Stimulated activated CD8-positive, alpha-beta memory T cell treated with anti-CD3 and anti-CD28 coated beads, Interleukin-15, amount 100 ng/mL, for 48 hours (primary cell): Measurements from ENCODE around the gene GGN.
"Not testable (repeated sequence)": the region's sequence is repeated elsewhere in the genome, so short reads cannot be mapped to it uniquely, and the experiment has no call there.

Experiments
- DNase-seq, 2 donors: peaks; one replicate each; pipeline ENCODE4 v3.0.0-alpha.2; 2020; ENCODE audit warnings: low read depth in 2 of 2

The GGN gene

GRCh38 chr19:38362076-38362945 is 25.5 kb downstream of the GGN start:
- peak; percentile 72 to 84 for DNase-seq

- DNase-seq = peak; percentile 58 to 68
Measured at GRCh38 chr19:38361633-38362075, 26.2 kb downstream of the GGN start.

- DNase-seq = no peak
Measured at GRCh38 chr19:38360839-38361631, 26.8 kb downstream of the GGN start.

GRCh38 chr19:38360351-38360750 is 27.5 kb downstream of the GGN start:
- no peak for DNase-seq

- DNase-seq = no peak
Measured at GRCh38 chr19:38359242-38360021, 28.4 kb downstream of the GGN start.

- DNase-seq = no peak
Measured at GRCh38 chr19:38358071-38358470, 29.8 kb downstream of the GGN start.

GRCh38 chr19:38355728-38356725 is 31.8 kb downstream of the GGN start:
- DNase-seq = no peak

DNA sequence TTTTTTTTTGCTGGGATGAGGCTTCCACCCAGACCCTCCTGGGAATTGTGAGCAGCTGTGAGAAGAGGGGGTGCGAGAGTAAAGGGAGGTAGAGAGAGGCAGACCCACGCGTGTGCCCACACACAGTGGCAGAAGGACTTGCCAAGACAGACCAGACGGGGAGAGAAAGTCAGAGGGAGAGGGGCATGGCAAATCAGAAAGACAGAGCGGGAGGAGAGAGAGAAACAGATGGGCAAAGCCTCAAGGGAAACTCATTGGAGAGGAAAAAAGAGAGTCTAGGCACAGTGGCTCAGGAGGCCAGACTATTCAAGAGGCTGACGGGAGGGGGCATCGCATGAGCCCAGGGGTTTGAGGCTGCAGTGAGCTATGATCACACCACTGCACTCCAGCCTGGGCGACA is 35.2 kb downstream of the GGN start:
- no peak for DNase-seq

- DNase-seq = no peak
Measured at GRCh38 chr19:38351865-38352395, 35.9 kb downstream of the GGN start.

GRCh38 chr19:38350883-38351282 is 37.0 kb downstream of the GGN start:
- no peak for DNase-seq

GRCh38 chr19:38346837-38347236 is 41.0 kb downstream of the GGN start:
- DNase-seq = no peak

- no peak for DNase-seq
Measured at GRCh38 chr19:38340927-38341326, 46.9 kb downstream of the GGN start.

DNA sequence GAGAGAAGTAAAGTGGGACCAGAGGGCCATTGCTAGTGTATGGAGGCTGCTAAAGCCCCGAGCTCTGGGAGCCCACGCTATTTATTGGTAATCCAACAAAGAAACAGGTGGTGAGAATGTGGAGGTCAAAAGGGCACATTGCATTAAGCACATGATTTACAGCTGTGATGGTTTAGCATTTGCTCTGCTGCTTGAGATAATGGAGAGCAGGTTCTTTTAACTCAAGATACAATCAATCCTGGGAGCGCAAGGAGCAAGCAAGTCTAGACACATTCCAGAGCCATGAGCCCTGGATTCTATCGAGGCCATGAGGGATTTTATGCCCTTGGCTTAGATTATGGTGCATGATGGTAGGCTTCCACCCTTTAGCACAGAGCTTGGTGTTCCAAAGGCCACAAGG is 48.8 kb downstream of the GGN start:
- DNase-seq = not testable (repeated sequence)

GRCh38 chr19:38337360-38337653 is 50.5 kb downstream of the GGN start:
- DNase-seq = no peak

DNA sequence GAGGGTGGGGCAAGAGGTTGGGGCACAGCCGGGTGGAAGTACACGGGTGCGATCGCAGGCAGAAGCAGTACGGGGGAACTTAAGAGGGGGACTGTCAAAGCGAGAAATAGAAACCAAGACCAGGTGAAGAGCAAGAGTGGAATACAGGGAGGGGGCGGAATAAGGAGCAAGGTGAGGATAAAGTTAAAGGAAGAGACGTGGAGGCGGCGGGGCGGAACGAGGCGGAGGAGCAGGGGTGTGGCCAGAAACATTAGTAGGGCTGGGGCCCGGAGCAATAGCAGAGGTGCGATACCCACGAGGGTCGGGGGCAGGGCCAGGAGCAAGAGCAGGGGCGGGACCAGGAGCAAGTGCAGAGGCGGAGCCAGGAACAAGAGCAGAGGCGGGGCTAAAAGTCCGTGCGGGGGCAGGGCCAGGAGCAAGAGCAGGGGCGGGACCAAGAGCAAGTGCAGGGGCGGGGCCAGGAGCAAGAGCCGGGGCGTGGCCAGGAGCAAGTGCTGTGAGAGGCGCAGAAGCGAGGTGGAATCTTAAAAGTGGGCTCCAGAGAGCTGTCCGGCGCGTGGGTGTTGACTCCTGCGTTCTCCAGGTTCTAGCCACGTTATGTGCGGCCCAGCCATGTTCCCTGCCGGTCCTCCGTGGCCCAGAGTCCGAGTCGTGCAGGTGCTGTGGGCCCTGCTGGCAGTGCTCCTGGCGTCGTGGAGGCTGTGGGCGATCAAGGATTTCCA is 51.0 kb downstream of the GGN start:
- DNase-seq = peak; percentile 89 to 92

DNA sequence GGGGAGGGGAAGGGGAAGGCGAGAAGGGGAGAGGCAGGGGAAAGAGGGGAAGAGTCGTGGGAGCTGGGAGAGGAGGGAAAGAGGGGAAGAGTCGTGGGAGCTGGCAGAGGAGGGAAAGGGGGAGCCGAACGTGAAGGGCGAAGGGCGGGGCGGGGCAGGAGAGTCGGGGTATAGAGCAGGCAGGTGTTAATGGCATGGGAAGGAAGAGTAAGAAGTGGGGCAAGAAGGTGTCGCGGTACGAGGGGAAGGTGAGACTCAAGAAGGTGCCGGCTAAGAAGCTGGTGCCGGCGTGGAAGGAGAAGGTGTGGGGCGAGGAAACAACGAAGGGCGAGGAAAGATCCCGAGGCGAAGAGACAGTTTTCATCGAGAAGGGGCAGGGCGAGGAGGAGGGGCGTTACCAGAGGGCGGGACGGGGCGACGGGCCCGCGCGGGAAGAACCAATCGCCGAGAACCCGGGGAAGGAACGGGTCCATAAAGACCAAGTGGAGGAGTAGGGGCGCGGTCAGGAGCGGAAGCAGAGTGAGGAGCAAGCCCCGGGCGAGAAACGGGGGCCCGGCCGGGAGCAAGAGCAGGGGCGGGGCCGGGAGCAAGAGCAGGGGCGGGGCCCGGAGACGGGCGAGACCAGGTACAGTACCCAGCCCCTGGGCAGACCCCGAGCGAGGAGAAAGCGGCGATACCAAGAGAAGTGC is 51.7 kb downstream of the GGN start:
- DNase-seq = peak; percentile 93 to 94
